Uterus (tissue), 2 donors: ENCODE measurements around the gene SLC22A6.

Experiments used
- POLR2A ChIP-seq, 2 donors: fragments of 450-650 bp; IDR thresholded peaks; one replicate each; pipeline ENCODE4 v1.6.1; 2016; ENCODE audit warnings: antibody characterized with exemption in 2 of 2, mild to moderate bottlenecking in 1 of 2, moderate library complexity in 1 of 2
- TF ChIP-seq, protein P1 (sequence below), 4 experiments: fragments of 200-600 bp in 2 of 4; fragments of 450-650 bp in 2 of 4; sonication (generic) in 2 of 4; IDR thresholded peaks; one replicate each; pipeline ENCODE4 v1.5.1; 2016 to 2019; ENCODE audit warnings: antibody characterized with exemption in 4 of 4, mild to moderate bottlenecking in 2 of 4, moderate library complexity in 1 of 4

DNA sequence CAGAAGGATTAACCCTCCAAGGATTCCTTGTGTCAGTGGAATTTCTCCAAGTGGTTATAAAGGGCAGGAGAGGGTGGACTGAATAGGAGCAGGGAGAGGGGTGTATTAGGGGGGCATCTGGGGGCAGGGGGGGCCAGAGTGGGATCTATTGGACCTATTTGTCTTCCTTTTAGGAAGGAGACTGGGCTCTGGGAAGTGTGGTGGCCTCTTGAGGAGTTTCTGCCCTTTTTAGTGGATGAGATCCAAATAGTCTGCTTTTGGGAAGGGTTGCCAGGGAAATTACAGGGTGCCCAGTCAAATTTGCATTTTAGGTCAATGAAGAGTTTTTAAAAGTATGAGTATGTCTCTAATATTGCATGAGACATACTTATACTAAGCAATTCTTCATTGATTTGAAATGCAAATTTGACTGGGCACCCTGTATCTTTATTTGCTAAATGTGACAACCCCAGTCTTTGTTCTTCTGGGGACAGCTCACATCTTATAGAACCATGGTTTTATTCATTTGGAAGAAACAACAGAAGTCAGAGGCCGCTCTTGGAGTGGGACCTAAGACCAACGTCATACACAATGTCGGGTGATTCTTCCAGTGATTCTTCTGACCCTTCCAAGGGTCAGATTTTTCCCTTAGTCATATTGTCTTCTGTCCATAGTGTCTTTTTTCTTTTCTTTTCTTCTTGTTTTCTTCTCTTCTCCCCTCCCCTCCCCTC, 429 bp upstream of the SLC22A6 start:
- TF ChIP-seq, protein P1, sequence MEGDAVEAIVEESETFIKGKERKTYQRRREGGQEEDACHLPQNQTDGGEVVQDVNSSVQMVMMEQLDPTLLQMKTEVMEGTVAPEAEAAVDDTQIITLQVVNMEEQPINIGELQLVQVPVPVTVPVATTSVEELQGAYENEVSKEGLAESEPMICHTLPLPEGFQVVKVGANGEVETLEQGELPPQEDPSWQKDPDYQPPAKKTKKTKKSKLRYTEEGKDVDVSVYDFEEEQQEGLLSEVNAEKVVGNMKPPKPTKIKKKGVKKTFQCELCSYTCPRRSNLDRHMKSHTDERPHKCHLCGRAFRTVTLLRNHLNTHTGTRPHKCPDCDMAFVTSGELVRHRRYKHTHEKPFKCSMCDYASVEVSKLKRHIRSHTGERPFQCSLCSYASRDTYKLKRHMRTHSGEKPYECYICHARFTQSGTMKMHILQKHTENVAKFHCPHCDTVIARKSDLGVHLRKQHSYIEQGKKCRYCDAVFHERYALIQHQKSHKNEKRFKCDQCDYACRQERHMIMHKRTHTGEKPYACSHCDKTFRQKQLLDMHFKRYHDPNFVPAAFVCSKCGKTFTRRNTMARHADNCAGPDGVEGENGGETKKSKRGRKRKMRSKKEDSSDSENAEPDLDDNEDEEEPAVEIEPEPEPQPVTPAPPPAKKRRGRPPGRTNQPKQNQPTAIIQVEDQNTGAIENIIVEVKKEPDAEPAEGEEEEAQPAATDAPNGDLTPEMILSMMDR (IDR thresholded peaks at IDR 0.05) = no peak
- TF ChIP-seq POLR2A (IDR thresholded peaks at IDR 0.05) = no peak
